GM19397 (cell line): Measurements from ENCODE around the gene CEP112.

Experiments
- ATAC-seq: cut with Tn5 transposase; IDR thresholded peaks from one replicate; pipeline ENCODE4 v1.9.1; 2021; ENCODE audit warnings: mild to moderate bottlenecking, moderate library complexity; ENCODE audit not compliant: unreplicated experiment

Gene CEP112

DNA sequence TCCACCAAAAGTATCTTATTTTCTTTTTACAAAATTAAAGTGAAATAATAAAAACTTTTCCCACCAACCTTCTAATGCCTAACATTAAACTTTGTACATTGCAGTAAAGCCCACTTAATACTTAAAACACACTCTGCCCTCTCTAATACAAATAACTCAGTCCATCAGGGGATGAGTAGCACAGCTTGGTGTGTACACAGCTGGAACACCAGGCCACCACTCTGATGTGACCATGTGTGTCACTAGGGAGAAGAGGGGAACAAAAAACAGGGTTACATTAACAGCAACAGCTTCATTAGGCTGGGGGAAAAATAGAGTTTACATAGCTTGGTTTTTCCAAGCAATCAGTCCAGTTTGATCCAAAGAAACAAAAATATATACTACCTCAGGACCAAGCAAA, 295.0 kb downstream of the CEP112 start:
- no peak for ATAC-seq

- ATAC-seq, result no peak
Observed at GRCh38 chr17:65895969-65896368, 296.0 kb downstream of the CEP112 start.

DNA sequence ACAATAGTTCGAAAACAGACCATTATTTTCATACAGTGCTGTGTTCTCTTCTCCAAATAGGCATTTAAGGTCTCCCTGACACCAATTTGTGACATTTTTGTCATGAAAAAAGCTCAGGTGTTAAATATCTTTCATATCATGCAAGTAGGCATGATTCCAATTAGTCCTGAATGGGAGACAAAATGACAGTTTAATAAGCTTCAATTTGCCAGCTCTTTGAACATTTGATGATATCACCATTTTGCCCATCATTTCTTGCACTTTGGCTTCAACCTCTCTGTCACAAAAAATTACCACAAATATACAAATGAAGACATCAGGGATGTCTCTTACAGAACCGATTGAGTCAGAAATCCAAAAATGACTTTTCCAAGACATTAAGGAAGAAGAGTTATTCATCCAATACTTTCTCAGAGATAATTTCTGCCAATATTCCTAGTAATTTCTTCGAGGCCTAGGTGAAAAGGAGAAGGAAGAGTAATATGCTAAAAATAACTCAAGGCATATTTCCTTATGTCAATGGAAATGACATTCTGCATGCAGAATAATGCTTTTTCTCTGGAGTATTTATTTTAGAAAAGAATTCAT, 298.1 kb downstream of the CEP112 start:
- no peak for ATAC-seq

GRCh38 chr17:65892912-65893377, 299.0 kb downstream of the CEP112 start:
- ATAC-seq, result no peak

DNA sequence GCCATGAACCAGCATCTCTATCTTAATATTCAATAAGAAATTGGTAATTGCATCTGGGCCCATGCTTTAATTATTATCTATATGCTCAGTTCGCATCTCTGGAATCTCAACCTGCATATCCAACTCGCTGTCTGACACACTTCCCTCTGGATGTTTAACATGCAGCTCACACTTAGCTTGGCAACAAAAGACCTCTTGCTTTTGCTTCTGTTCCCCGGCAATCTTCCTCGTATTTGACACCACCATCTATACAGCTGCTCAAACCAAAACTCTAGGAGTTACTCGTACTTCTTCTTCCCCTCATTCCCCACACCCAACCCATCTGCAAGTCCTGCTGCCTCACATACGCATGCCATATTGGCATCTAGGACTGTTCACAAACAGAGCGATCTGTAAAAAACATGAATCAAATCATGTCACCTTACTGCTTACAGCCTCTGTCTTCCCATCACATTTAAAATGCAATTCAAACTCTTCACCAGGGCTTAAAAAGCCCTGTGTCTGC, 300.6 kb downstream of the CEP112 start:
- no peak for ATAC-seq

GRCh38 chr17:65888649-65889048, 303.3 kb downstream of the CEP112 start:
- ATAC-seq, result no peak

DNA sequence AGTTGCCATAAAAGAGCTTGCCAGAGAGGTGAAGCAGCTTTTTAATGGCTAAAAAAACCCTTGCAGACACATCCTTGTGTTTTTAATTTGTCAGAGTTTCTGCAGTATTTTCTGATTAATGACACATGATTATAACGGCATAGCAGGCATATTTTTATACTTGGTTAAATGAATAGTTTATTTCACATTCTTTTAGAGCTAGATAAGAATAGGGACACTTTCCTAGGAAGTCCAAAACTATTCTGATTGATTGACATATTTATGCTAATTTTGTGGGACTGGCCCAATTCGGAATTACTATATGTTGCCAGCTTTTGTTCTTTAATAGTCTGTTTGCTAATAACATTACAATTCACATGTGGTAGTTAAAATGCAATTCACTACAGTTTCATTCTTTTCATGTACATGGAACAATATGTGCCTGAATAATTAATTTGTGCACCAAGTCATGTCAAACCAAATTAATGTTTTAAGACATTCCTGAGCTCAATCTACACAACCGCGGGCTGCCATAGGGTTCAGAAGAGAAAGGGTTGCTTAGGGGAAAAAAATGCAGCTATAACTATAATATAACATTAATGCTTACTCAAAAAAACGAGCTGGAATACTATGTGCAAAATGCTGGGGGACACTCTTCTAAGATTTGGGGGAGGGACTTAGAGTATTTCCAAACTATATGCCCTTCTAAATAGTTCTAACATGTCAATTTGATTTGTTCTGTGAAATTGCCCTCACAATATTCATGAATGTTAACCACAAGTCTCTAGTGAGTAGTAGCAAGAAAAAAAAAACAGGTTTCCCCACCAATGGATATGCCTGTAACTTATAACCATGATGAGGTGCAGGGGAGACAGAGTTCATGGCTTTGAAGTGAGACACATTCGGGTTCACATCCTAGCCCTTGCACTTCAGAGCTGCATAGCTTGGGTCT, 305.4 kb downstream of the CEP112 start:
- ATAC-seq, result no peak

DNA sequence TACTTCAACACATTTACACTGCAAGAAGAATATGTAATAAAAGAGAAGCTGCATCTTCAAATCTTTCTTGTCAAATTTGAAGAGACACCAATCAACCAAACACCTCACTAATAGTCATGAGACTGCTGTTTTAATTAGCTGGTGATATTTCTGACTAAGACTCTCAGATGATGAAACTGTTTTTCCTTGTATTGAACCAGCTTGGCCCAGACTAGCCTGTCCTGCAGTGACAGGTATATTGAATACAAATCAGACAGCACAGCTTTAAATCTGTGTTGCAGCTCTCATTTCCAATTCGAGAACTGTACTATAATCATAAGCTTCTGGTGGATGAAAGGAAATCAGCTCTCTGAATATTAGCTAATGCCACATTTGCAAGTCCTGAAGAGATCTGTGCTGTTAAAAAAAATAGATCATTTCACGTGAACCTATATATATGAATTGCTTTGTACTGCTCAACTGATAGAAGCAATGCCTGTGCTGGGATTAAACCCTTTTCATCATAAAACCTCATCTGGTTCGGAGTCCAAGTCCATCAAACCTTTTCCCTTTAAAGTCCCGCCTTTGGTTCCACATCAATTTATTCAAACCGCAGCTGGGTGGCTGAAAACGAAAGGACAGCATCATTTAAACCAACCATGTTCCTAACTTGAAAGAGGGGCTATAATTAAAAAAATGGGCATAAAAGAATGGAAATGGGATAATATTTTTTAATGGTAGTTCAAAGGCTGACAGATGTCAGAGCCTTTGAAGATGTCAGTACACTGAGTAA, 306.2 kb downstream of the CEP112 start:
- ATAC-seq, result no peak

GRCh38 chr17:65876985-65877384, 314.9 kb downstream of the CEP112 start:
- no peak for ATAC-seq

DNA sequence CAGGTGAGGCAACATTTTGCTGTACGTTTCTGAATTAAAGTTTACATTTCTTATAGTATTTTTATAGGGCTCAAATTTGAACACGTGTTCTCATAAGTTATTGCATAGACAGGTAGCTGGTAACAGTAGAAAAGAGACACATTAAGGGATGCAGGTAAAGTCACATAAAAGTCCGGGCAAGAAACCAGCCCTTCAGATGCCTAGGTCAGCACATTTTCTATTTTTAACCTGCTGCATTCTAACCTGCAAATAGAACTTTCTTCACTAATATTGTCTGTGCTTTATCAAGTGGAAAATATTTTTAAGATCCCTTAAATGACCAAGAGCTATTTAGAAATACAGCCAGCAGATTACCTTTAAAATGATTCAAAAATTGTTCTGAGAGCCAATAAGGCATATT, 323.1 kb downstream of the CEP112 start:
- no peak for ATAC-seq

- no peak for ATAC-seq
Observed at GRCh38 chr17:65867014-65867413, 324.9 kb downstream of the CEP112 start.

GRCh38 chr17:65865715-65866425, 326.1 kb downstream of the CEP112 start:
- no peak for ATAC-seq

- ATAC-seq, result no peak
Observed at GRCh38 chr17:65864394-65864793, 327.5 kb downstream of the CEP112 start.

GRCh38 chr17:65857718-65858117, 334.2 kb downstream of the CEP112 start:
- no peak for ATAC-seq

GRCh38 chr17:65856865-65857264, 335.1 kb downstream of the CEP112 start:
- ATAC-seq, result no peak

- ATAC-seq, result no peak
Observed at GRCh38 chr17:65855675-65856074, 336.3 kb downstream of the CEP112 start.

DNA sequence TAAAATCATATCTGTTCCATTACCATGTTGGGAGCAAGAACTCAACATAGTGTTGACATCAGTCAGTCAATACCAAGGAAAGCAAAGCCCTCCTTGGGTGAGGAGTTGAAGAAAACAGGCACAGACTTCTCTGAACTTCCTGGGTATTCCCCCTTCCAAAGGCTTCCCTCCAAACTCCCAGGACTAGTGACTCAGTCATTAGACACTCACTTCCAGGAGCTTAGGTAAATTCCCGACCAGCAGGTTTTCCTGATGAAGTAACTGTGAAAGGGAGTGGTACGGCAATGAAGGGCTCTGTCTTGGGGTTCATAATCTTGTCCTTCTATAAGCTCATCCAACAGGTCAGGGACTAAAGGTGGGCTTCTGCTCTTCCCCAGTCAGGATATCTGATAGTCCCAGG, 336.7 kb downstream of the CEP112 start:
- no peak for ATAC-seq

DNA sequence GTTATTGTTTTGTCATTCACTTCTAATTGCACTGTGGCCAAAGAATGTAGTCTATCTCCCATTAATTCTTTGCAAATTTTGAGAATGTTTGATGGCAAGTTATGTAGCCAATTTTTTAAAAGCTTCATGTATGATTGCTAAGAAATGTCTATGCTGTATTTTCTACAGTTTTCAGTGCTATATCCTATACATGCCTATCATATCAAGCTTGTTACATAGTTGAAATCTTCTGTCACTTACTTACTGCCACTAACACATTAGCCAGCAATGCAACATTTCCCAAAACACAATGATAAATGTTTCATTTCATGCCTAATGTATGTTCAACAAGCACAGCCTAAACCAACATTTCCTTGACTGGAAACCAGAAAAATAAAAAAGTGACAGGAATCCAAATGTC, 338.1 kb downstream of the CEP112 start:
- no peak for ATAC-seq

DNA sequence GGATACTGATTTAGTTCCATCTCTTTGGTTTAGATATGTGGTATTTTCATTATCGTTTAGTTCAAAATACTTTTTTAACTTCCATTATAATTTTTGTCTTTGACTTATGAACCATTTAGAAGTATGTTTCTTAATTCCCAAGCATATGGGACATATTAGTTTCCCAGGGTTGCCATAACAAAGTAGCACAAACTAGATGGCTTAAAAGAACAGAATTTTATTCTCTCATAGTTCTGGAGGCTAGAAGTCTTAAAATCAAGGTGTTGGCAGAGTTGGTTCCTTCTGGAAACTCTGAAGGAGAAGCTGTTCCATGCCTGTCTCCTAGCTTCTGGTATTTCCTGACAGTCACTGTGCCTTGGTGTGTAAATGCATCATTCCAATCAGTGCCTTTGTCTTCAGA, 339.0 kb downstream of the CEP112 start:
- no peak for ATAC-seq

DNA sequence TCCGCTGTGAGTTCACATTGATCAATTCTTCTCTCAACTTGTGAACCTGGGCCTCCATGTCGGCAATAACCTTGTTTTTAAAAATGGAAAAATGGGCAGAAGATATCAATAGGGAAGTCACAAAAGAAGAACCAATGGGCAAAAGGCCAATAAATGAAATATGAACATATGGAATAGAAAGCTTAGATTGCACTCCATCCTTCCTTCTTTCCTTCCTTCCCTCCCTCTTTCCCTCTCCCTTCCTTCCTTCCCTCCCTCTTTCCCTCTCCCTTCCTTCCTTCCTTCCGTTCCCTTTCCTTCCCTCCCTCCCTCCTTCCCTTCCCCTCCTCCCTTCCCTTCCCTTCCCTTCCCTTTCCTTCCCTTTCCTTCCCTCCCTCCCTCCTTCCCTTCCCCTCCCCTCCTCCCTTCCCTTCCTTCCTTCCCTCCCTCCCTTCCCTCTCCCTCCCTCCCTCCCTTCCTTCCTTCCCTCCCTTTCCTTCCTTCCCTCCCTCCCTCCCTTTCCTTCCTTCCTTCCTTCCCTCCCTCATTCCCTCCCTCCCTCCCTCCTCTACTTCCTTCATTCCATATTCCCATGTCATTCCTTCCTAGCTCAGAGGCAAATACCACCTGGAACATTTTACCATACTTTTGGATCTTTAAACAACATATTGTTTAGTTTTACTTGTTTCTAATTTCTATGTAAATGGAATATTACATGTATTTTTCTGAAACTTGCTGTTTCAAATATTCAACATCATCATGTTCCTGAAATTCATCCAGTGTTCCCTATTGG, 339.8 kb downstream of the CEP112 start:
- ATAC-seq, result no peak
